WTC11 (cell line): ENCODE data around the gene SERPINA6. TPM values are rescaled to one million over a fixed set of nuclear protein-coding genes. Genes with fewer than 3 reads are reported as not detected.

Experiments
- ATAC-seq: fragments of 200-7000 bp; cut with Tn5 transposase; 2 replicates; pipeline ENCODE4 v1.10.0; 2021; ENCODE audit warnings: mild to moderate bottlenecking, moderate library complexity
- CTCF ChIA-PET: fragments of 300-600 bp; sonication (Branson Sonifier 250); formaldehyde crosslinking; loops from one replicate; lab custom pipeline; 2021; ENCODE audit warnings: antibody characterized with exemption; lab: Charles Lee
- POLR2A ChIA-PET: fragments of 350-600 bp; sonication (Branson Sonifier 250); formaldehyde crosslinking; loops from one replicate; lab custom pipeline; 2021; ENCODE audit warnings: antibody characterized with exemption; lab: Charles Lee
- DNase-seq: peaks from one replicate; pipeline ENCODE4 v3.0.0; 2021; ENCODE audit warnings: low spot score
- H3K27ac Mint-ChIP-seq: 2 replicates; pipeline ENCODE4 v1.8.0; 2021; ENCODE audit warnings: mixed read lengths
- H3K27me3 Mint-ChIP-seq: 2 replicates; pipeline ENCODE4 v1.8.0; 2021; ENCODE audit warnings: low read depth, mild to moderate bottlenecking, moderate library complexity, mixed read lengths
- H3K36me3 Mint-ChIP-seq: 2 replicates; pipeline ENCODE4 v1.8.0; 2021; ENCODE audit warnings: mixed read lengths
- H3K4me1 Mint-ChIP-seq: 2 replicates; pipeline ENCODE4 v1.8.0; 2022; ENCODE audit warnings: mixed read lengths
- H3K4me3 Mint-ChIP-seq: 2 replicates; pipeline ENCODE4 v1.8.0; 2021; ENCODE audit warnings: mild to moderate bottlenecking, moderate library complexity, mixed read lengths
- H3K9me3 Mint-ChIP-seq: 2 replicates; pipeline ENCODE4 v1.8.0; 2021; ENCODE audit warnings: mixed read lengths
- ATF1 ChIP-seq: sonication (generic); formaldehyde crosslinking; IDR thresholded peaks from 2 replicates; pipeline ENCODE4 v1.8.1; 2023; ENCODE audit warnings: mild to moderate bottlenecking, moderate library complexity, missing genetic modification reagents
- CBFB ChIP-seq: sonication (generic); formaldehyde crosslinking; IDR thresholded peaks from 2 replicates; pipeline ENCODE4 v1.8.1; 2022; ENCODE audit warnings: mild to moderate bottlenecking, low read depth, missing genetic modification reagents
- ESRRA ChIP-seq: sonication (generic); formaldehyde crosslinking; IDR thresholded peaks from 2 replicates; pipeline ENCODE4 v1.8.1; 2022; ENCODE audit warnings: mild to moderate bottlenecking, missing genetic modification reagents, borderline replicate concordance
- GRHL2 ChIP-seq: fragments of 250-450 bp; sonication (Bioruptor Pico); IDR thresholded peaks from 2 replicates; pipeline ENCODE4 v1.8.0; 2022; ENCODE audit warnings: mild to moderate bottlenecking, moderate library complexity; ENCODE audit not compliant: insufficient replicate concordance, severe bottlenecking
- HMGA2 ChIP-seq: fragments of 250-450 bp; sonication (Bioruptor Pico); IDR thresholded peaks from 2 replicates; pipeline ENCODE4 v1.4.0; 2021; ENCODE audit warnings: mild to moderate bottlenecking, moderate library complexity
- NR1H2 ChIP-seq: sonication (generic); formaldehyde crosslinking; IDR thresholded peaks from 2 replicates; pipeline ENCODE4 v1.9.0; 2021; ENCODE audit warnings: mild to moderate bottlenecking, moderate library complexity, missing genetic modification reagents
- RELA ChIP-seq: sonication (generic); formaldehyde crosslinking; IDR thresholded peaks from 2 replicates; pipeline ENCODE4 v1.8.1; 2022; ENCODE audit warnings: missing genetic modification reagents, mild to moderate bottlenecking, borderline replicate concordance
- RORB ChIP-seq: fragments of 250-450 bp; sonication (Bioruptor Pico); IDR thresholded peaks from 2 replicates; pipeline ENCODE4 v1.9.0; 2021; ENCODE audit warnings: mild to moderate bottlenecking
- USF1 ChIP-seq: sonication (generic); formaldehyde crosslinking; IDR thresholded peaks from 2 replicates; pipeline ENCODE4 v1.8.0; 2022; ENCODE audit warnings: mild to moderate bottlenecking, missing genetic modification reagents
- ZNF219 ChIP-seq: sonication (generic); formaldehyde crosslinking; IDR thresholded peaks from 2 replicates; pipeline ENCODE4 v1.8.0; 2023; ENCODE audit warnings: missing genetic modification reagents, mild to moderate bottlenecking, borderline replicate concordance
- ZNF512 ChIP-seq: sonication (generic); formaldehyde crosslinking; IDR thresholded peaks from 2 replicates; pipeline ENCODE4 v1.8.1; 2022; ENCODE audit warnings: missing genetic modification reagents, borderline replicate concordance
- ZNF532 ChIP-seq: fragments of 250-450 bp; sonication (Bioruptor Pico); IDR thresholded peaks from 2 replicates; pipeline ENCODE4 v1.9.0; 2021; ENCODE audit warnings: mild to moderate bottlenecking, borderline replicate concordance
- total RNA-seq: library from RNA; stranded (reverse); gene quantifications from 3 replicates; pipeline ENCODE4 v1.2.3, GENCODE V29; 2021
- TF ChIP-seq, protein P1 (sequence below): sonication (generic); formaldehyde crosslinking; IDR thresholded peaks from 2 replicates; pipeline ENCODE4 v1.8.1; 2023; ENCODE audit warnings: mild to moderate bottlenecking, missing genetic modification reagents
- TF ChIP-seq, protein P2 (sequence below): fragments of 250-450 bp; sonication (Bioruptor Pico); IDR thresholded peaks from 2 replicates; pipeline ENCODE4 v2.1.2; 2022; ENCODE audit warnings: mild to moderate bottlenecking, moderate library complexity
- TF ChIP-seq, protein P3 (sequence below): fragments of 250-450 bp; sonication (Bioruptor Pico); IDR thresholded peaks from 2 replicates; pipeline ENCODE4 v1.9.0; 2021; ENCODE audit warnings: mild to moderate bottlenecking
- TF ChIP-seq, protein P4 (sequence below): sonication (generic); formaldehyde crosslinking; IDR thresholded peaks from 2 replicates; pipeline ENCODE4 v1.8.1; 2023; ENCODE audit warnings: mild to moderate bottlenecking, missing genetic modification reagents
- TF ChIP-seq, protein P5 (sequence below): sonication (generic); formaldehyde crosslinking; IDR thresholded peaks from 2 replicates; pipeline ENCODE4 v1.8.1; 2022; ENCODE audit warnings: mild to moderate bottlenecking, missing genetic modification reagents, moderate library complexity, borderline replicate concordance

The SERPINA6 gene
- total RNA-seq, 1 experiment from 2014 or later, result 0.15 TPM

- TF ChIP-seq, protein P1, sequence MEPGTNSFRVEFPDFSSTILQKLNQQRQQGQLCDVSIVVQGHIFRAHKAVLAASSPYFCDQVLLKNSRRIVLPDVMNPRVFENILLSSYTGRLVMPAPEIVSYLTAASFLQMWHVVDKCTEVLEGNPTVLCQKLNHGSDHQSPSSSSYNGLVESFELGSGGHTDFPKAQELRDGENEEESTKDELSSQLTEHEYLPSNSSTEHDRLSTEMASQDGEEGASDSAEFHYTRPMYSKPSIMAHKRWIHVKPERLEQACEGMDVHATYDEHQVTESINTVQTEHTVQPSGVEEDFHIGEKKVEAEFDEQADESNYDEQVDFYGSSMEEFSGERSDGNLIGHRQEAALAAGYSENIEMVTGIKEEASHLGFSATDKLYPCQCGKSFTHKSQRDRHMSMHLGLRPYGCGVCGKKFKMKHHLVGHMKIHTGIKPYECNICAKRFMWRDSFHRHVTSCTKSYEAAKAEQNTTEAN, result no peak
- TF ChIP-seq, protein P2, sequence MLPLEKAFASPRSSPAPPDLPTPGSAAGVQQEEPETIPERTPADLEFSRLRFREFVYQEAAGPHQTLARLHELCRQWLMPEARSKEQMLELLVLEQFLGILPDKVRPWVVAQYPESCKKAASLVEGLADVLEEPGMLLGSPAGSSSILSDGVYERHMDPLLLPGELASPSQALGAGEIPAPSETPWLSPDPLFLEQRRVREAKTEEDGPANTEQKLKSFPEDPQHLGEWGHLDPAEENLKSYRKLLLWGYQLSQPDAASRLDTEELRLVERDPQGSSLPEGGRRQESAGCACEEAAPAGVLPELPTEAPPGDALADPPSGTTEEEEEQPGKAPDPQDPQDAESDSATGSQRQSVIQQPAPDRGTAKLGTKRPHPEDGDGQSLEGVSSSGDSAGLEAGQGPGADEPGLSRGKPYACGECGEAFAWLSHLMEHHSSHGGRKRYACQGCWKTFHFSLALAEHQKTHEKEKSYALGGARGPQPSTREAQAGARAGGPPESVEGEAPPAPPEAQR (CRISPR knock-in tag), result no peak
- TF ChIP-seq RELA (CRISPR knock-in tag), result no peak
- no peak for TF ChIP-seq ZNF219
- TF ChIP-seq NR1H2 (CRISPR knock-in tag), result no peak
- TF ChIP-seq, all 79 proteins: peak for 0
Observed at GRCh38 chr14:94288610-94289465, 34.3 kb downstream of the SERPINA6 start (continued).

- ChIA-PET POLR2A (no interaction called here), CTCF (no interaction called here)
- no peak for ATAC-seq
- Mint-ChIP-seq H3K27me3 (no peaks in the 10 kb centered on the region), H3K36me3 (no peaks in the 10 kb centered on the region), H3K4me3 (no peak overlapping the region), H3K9me3 (peaks cover 6% of the 10 kb centered on the region), H3K27ac (no peak overlapping the region), H3K4me1 (no peaks in the 10 kb centered on the region)
- DNase-seq, result no peak
- TF ChIP-seq ESRRA, result no peak
- TF ChIP-seq CBFB, result no peak
- TF ChIP-seq GRHL2, result no peak
- no peak for TF ChIP-seq USF1 (CRISPR knock-in tag)
- TF ChIP-seq, protein P3, sequence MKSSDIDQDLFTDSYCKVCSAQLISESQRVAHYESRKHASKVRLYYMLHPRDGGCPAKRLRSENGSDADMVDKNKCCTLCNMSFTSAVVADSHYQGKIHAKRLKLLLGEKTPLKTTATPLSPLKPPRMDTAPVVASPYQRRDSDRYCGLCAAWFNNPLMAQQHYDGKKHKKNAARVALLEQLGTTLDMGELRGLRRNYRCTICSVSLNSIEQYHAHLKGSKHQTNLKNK (CRISPR knock-in tag), result no peak
- TF ChIP-seq, protein P4, sequence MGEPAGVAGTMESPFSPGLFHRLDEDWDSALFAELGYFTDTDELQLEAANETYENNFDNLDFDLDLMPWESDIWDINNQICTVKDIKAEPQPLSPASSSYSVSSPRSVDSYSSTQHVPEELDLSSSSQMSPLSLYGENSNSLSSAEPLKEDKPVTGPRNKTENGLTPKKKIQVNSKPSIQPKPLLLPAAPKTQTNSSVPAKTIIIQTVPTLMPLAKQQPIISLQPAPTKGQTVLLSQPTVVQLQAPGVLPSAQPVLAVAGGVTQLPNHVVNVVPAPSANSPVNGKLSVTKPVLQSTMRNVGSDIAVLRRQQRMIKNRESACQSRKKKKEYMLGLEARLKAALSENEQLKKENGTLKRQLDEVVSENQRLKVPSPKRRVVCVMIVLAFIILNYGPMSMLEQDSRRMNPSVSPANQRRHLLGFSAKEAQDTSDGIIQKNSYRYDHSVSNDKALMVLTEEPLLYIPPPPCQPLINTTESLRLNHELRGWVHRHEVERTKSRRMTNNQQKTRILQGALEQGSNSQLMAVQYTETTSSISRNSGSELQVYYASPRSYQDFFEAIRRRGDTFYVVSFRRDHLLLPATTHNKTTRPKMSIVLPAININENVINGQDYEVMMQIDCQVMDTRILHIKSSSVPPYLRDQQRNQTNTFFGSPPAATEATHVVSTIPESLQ (CRISPR knock-in tag), result no peak
- TF ChIP-seq ATF1, result no peak
- TF ChIP-seq ZNF512 (CRISPR knock-in tag), result no peak
- TF ChIP-seq HMGA2, result no peak
- no peak for TF ChIP-seq ZNF532 (CRISPR knock-in tag)
- TF ChIP-seq, protein P5, sequence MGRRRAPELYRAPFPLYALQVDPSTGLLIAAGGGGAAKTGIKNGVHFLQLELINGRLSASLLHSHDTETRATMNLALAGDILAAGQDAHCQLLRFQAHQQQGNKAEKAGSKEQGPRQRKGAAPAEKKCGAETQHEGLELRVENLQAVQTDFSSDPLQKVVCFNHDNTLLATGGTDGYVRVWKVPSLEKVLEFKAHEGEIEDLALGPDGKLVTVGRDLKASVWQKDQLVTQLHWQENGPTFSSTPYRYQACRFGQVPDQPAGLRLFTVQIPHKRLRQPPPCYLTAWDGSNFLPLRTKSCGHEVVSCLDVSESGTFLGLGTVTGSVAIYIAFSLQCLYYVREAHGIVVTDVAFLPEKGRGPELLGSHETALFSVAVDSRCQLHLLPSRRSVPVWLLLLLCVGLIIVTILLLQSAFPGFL (CRISPR knock-in tag), result no peak
- TF ChIP-seq RORB (CRISPR knock-in tag), result no peak
Observed at GRCh38 chr14:94285158-94285557, 38.0 kb downstream of the SERPINA6 start.
